GM12874 (cell line): ENCODE data around the gene NPIPB13.
"Not testable (repeated sequence)": the region's sequence is repeated elsewhere in the genome, so short reads cannot be mapped to it uniquely, and the experiment has no call there.

Experiments
- TF ChIP-seq, protein P1 (sequence below): IDR thresholded peaks from 2 replicates; pipeline ENCODE4 v1.5.1; 2011; ENCODE audit warnings: low read depth, mild to moderate bottlenecking, control low read depth, low read length, moderate library complexity; ENCODE audit not compliant: insufficient read depth

The NPIPB13 gene

DNA sequence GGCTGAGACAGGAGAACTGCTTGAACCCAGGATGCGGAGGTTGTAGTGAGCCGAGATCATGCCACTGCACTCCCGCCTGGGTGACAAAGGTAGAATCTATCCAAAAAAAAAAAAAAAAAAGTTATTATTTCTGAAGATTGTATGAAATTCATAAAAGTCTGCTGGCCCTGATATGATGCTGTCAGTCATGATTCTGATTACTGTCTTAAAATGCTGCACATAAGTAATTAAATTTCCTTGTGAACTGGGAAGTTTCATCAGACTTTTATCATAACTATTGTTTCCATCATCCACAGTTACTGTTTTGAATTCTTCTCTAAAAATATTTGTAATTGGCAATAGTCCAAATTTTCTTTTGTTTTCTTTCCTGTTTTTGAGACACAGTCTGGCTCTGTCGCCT, at the start of gene NPIPB13:
Gene NPIPB13, minus strand, starts transcription at position 101 of the 400 bp plus-strand sequence. CDS start 2,906 bp downstream, outside the sequence.
- TF ChIP-seq, protein P1, sequence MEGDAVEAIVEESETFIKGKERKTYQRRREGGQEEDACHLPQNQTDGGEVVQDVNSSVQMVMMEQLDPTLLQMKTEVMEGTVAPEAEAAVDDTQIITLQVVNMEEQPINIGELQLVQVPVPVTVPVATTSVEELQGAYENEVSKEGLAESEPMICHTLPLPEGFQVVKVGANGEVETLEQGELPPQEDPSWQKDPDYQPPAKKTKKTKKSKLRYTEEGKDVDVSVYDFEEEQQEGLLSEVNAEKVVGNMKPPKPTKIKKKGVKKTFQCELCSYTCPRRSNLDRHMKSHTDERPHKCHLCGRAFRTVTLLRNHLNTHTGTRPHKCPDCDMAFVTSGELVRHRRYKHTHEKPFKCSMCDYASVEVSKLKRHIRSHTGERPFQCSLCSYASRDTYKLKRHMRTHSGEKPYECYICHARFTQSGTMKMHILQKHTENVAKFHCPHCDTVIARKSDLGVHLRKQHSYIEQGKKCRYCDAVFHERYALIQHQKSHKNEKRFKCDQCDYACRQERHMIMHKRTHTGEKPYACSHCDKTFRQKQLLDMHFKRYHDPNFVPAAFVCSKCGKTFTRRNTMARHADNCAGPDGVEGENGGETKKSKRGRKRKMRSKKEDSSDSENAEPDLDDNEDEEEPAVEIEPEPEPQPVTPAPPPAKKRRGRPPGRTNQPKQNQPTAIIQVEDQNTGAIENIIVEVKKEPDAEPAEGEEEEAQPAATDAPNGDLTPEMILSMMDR: not testable (repeated sequence)

DNA sequence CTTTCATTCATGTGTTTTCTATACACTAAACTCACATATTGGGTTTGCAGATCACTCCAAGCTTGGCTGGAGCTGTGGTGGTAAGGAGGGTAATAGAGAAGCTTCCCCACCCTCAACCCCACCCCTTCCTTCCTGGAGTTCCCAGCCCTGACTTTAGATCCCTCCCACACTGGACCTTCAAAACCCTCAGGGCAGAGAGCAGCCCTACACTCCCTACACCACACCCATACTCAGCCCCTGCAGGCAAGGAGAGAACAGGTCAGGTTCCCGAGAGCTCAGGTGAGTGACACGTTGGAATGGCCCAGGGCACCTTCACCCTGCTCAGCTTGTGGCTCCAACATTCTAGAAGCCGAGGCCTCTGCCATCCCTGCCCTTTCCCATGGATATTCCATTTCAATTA, 49.2 kb downstream of the NPIPB13 start, which contains the start of gene SULT1A3:
Gene SULT1A3, plus strand, starts transcription at position 207 of the 400 bp plus-strand sequence. CDS start 1,474 bp downstream, outside the sequence.
- TF ChIP-seq, protein P1: not testable (repeated sequence)
